ENCODE measurements around the gene ZNF274. TPM values are rescaled to one million over a fixed set of nuclear protein-coding genes. Genes with fewer than 3 reads are reported as not detected.

The ZNF274 gene
- total RNA-seq, 1 donor from 2014 or later: 19.6 TPM

DNA sequence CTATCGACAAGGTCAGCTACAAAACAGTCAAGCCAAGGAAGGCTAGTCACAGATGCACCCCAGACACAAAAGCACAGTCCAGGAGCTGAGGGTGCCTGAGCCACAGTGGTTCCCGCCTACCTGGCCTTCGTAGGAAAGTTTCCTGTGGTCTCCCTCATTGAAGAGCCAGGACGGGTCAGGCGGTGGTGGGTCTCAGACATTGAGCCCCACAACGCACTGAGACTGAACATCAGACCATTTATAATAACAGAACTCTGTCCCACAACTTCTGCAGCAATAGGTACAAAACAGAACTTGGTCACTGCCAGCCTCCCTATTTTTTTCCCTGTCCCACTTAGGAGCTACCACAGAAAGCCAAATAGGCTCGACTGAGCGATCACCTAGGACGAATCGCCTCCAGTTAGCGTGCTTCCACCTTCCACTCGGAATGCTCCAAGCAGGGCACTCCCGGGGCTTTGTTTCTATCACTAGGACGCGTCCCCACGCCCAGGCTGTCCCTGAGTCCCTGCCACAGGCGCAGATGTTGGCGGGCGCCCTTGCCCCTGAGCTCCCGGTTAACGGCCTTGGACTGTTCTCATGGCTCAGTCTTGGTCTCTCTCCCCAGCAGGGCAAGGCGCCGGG lies 45.2 kb downstream of the ZNF274 start:
- TF ChIP-seq POLR2AphosphoS5 (IDR thresholded peaks at IDR 0.05; ENCODE audit: insufficient read depth in 1 of 2, low read depth in 1 of 2) (no peak), POLR2A (IDR thresholded peaks at IDR 0.05) (no peak)
- TF ChIP-seq, protein P1, sequence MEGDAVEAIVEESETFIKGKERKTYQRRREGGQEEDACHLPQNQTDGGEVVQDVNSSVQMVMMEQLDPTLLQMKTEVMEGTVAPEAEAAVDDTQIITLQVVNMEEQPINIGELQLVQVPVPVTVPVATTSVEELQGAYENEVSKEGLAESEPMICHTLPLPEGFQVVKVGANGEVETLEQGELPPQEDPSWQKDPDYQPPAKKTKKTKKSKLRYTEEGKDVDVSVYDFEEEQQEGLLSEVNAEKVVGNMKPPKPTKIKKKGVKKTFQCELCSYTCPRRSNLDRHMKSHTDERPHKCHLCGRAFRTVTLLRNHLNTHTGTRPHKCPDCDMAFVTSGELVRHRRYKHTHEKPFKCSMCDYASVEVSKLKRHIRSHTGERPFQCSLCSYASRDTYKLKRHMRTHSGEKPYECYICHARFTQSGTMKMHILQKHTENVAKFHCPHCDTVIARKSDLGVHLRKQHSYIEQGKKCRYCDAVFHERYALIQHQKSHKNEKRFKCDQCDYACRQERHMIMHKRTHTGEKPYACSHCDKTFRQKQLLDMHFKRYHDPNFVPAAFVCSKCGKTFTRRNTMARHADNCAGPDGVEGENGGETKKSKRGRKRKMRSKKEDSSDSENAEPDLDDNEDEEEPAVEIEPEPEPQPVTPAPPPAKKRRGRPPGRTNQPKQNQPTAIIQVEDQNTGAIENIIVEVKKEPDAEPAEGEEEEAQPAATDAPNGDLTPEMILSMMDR (IDR thresholded peaks at IDR 0.05): no peak
- H3K4me1 ChIP-seq: peaks cover 8% of the 10 kb centered on the region
- H3K27ac ChIP-seq: peak overlapping the region; percentile 54
- H3K9me3 ChIP-seq: no peaks in the 10 kb centered on the region
- H3K36me3 ChIP-seq: peaks cover 0 to 33% of the 10 kb centered on the region in 2 donors
- no peaks in the 10 kb centered on the region for H3K27me3 ChIP-seq
- no peak for DNase-seq (ENCODE audit: extremely low spot score in 2 of 2)
- peak overlapping the region; percentile 64 to 69 for H3K4me3 ChIP-seq
- intact Hi-C loops (cut with DNase I): no loop called here

DNA sequence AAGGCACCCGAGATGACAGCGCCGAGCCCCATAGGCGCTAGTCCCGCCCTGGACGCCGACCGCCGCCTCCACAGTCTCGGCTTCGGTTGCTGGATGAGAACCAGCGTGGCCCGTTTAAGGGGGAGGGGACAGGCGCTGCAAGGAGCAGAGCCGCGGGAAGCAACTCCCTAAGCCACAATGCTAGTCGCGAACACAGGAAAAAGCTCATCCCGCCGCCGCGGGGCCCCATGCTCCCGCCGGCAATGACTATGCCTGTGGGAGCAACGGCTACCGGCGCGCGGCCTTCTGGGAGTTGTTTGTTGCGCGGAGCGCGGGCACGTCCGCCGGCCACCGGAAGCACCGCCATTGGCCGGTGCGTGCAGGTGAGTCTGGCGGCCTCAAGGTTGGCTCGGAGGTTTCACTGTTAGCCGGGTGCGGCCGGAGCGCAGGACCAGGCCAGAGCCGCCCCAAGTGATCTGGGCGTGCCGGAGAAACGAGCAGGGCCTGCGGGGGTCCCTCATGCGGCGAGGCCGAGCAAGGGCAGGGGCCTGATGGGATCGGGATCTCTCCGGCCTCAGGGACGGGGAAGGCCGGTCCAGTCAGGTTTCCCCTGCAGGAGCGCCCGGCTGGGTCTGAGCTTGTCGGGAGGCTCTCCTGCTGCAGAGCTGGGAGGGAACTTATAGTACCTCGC lies 45.9 kb downstream of the ZNF274 start, which contains the start of gene ZNF544:
Gene ZNF544 (plus strand): TSS at position 330 of the 670 bp plus-strand sequence. CDS start 15,110 bp downstream, outside the sequence.
- Histone ChIP-seq H3K9me3 (peaks cover 2% of the 10 kb centered on the region), H3K4me3 (peak within 1 kb of the TSS; percentile 64 to 69), H3K27ac (peak within 1 kb of the TSS; percentile 54), H3K36me3 (peaks cover 0 to 39% of the 10 kb centered on the region in 2 donors), H3K4me1 (peaks cover 8% of the 10 kb centered on the region), H3K27me3 (no peaks in the 10 kb centered on the region)
- intact Hi-C loops (cut with DNase I): no loop called here
- DNase-seq (ENCODE audit: extremely low spot score in 2 of 2): no peak
- TF ChIP-seq POLR2AphosphoS5 (IDR thresholded peaks at IDR 0.05; ENCODE audit: insufficient read depth in 1 of 2, low read depth in 1 of 2) (peak; percentile 64 to 74), POLR2A (IDR thresholded peaks at IDR 0.05) (no peak)

DNA sequence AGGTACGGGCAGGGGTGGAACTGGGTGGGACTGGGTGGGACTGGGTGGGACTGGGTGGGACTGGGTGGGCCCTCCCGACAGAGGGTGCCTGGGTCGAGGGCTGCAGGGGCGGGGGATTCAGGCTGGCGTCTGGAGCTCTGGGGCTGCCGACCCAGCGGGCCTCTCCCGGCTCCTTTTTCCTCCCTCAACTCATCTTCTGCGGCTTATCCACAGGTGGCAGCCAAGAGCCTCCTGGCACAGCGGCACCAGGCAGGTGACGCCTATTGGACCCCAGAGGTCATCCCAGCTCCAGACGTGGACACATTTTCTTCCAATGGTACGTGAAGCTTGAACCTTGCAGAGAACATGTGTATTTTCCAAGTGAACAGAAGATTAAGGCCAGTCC lies 46.4 kb downstream of the ZNF274 start:
- Histone ChIP-seq H3K9me3 (peaks cover 8% of the 10 kb centered on the region), H3K4me3 (peak overlapping the region; percentile 64 to 69), H3K4me1 (peaks cover 8% of the 10 kb centered on the region), H3K36me3 (peaks cover 0 to 45% of the 10 kb centered on the region in 2 donors), H3K27me3 (no peaks in the 10 kb centered on the region), H3K27ac (peak overlapping the region; percentile 54)
- intact Hi-C loops (cut with DNase I): no loop called here
- no peak for TF ChIP-seq POLR2A (IDR thresholded peaks at IDR 0.05)
- TF ChIP-seq, protein P1 (IDR thresholded peaks at IDR 0.05): no peak
- TF ChIP-seq POLR2AphosphoS5 (IDR thresholded peaks at IDR 0.05; ENCODE audit: insufficient read depth in 1 of 2, low read depth in 1 of 2): no peak
- DNase-seq (ENCODE audit: extremely low spot score in 2 of 2): no peak

DNA sequence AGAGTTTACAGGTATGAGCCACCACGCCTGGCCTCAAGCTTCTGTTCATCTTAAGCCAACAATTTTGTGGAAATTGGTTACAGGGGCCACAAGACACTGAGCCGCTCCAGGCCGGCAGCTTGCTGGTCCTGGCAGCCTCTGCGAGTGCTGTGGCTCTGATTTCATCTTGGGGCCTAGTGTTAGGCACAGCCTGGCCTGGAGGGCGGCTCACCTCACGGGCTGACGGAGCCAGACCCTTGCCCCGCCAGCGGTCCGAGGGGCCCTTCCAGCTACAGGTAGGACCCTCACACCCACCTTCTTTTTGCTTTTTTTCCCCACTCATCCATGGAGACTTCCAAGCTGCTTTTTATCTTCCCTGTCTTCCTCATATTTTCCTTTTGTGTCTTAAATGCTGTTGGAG lies 54.5 kb downstream of the ZNF274 start:
- no peak overlapping the region for H3K27ac ChIP-seq
- H3K36me3 ChIP-seq: peaks cover 4 to 75% of the 10 kb centered on the region in 2 donors
- intact Hi-C loops (cut with DNase I): no loop called here

DNA sequence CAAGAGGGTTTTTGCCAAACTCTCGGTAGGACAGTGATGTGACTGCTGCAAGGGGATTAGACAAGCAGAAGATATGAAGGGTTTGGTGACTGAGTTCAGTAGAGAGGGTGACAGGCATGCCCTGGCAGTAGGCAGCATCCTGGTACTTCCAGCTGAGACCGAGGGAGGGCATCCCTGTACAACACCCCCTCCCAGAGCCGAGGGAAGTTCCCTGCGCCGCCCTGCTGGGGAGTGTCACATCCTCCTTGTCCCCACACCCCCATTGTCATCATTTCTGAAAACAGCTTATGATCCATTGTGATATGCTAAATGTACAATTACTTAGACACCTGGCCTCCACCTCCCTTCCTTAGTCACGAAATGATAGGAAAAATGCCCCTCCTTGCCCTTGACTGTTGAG lies 60.5 kb downstream of the ZNF274 start:
- Histone ChIP-seq H3K9me3 (peaks cover 90% of the 10 kb centered on the region), H3K4me1 (no peaks in the 10 kb centered on the region), H3K36me3 (peaks cover 3 to 86% of the 10 kb centered on the region in 2 donors), H3K27me3 (no peaks in the 10 kb centered on the region), H3K4me3 (no peak overlapping the region), H3K27ac (no peak overlapping the region)
- intact Hi-C loops (cut with DNase I): no loop called here
- no peak for DNase-seq (ENCODE audit: extremely low spot score in 2 of 2)
- TF ChIP-seq, protein P1 (IDR thresholded peaks at IDR 0.05): no peak
- TF ChIP-seq POLR2A (IDR thresholded peaks at IDR 0.05): no peak
- no peak for TF ChIP-seq POLR2AphosphoS5 (IDR thresholded peaks at IDR 0.05; ENCODE audit: insufficient read depth in 1 of 2, low read depth in 1 of 2)

More for the DNA sequence above, 54.5 kb downstream of the ZNF274 start:
- Histone ChIP-seq H3K4me3 (no peak overlapping the region), H3K9me3 (peaks cover 59% of the 10 kb centered on the region), H3K27me3 (no peaks in the 10 kb centered on the region), H3K4me1 (no peaks in the 10 kb centered on the region)
- no peak for DNase-seq (ENCODE audit: extremely low spot score in 2 of 2)
- no peak for TF ChIP-seq POLR2AphosphoS5 (IDR thresholded peaks at IDR 0.05; ENCODE audit: insufficient read depth in 1 of 2, low read depth in 1 of 2)
- TF ChIP-seq, protein P1 (IDR thresholded peaks at IDR 0.05): no peak
- no peak for TF ChIP-seq POLR2A (IDR thresholded peaks at IDR 0.05)

Data from vagina (tissue), 2 donors.